Fibroblast of lung (primary cell): ENCODE results near the gene EFNA5. TPM values are rescaled to one million over a fixed set of nuclear protein-coding genes. Genes with fewer than 3 reads are reported as not detected.

ENCODE experiments used
- DNase-seq, 2 donors: peaks; one replicate each; pipeline versions ENCODE4 v3.0.0 to v3.0.0-alpha.2; 2010; ENCODE audit warnings: low read depth in 2 of 2
- H2AFZ ChIP-seq: 2 replicates; pipeline ENCODE4 v1.5.1; 2012; ENCODE audit warnings: low read length, control low read depth, inconsistent platforms
- H3K27ac ChIP-seq: 2 replicates; pipeline ENCODE4 v1.5.1; 2011; ENCODE audit warnings: low read length, control low read depth; ENCODE audit not compliant: insufficient read depth
- H3K27me3 ChIP-seq: 2 replicates; pipeline ENCODE4 v1.5.1; 2011; ENCODE audit warnings: mild to moderate bottlenecking, low read length; ENCODE audit not compliant: control insufficient read depth, insufficient read depth
- H3K36me3 ChIP-seq: 2 replicates; pipeline ENCODE4 v1.5.1; 2011; ENCODE audit warnings: low read length; ENCODE audit not compliant: control insufficient read depth, insufficient read depth
- H3K4me1 ChIP-seq: 2 replicates; pipeline ENCODE4 v1.5.1; 2011; ENCODE audit warnings: low read length; ENCODE audit not compliant: control insufficient read depth, insufficient read depth; ENCODE audit errors: extremely low read depth
- H3K4me2 ChIP-seq: 2 replicates; pipeline ENCODE4 v1.5.1; 2011; ENCODE audit warnings: low read length, control low read depth; ENCODE audit not compliant: insufficient read depth; ENCODE audit errors: extremely low read depth
- H3K4me3 ChIP-seq, 4 experiments: fragments of 200-600 bp in 1 of 4; sonication (generic) in 1 of 4; replicated peaks in 1 of 4; 2 replicates each; pipeline ENCODE4 v1.5.1; 2011 to 2016; ENCODE audit warnings: low read length in 4 of 4, low read depth in 3 of 4, mild to moderate bottlenecking in 3 of 4, control low read depth in 2 of 4, inconsistent platforms in 1 of 4, mixed read lengths in 1 of 4; ENCODE audit not compliant: insufficient read depth in 1 of 4; ENCODE audit errors: control extremely low read depth in 1 of 4
- H3K79me2 ChIP-seq: 2 replicates; pipeline ENCODE4 v1.5.1; 2012; ENCODE audit warnings: mild to moderate bottlenecking, low read length, inconsistent platforms; ENCODE audit not compliant: control insufficient read depth, insufficient read depth
- H3K9ac ChIP-seq: 2 replicates; pipeline ENCODE4 v1.5.1; 2011; ENCODE audit warnings: mild to moderate bottlenecking, low read length, control low read depth; ENCODE audit not compliant: insufficient read depth
- H3K9me3 ChIP-seq: 2 replicates; pipeline ENCODE4 v1.5.1; 2012; ENCODE audit warnings: low read depth, low read length; ENCODE audit not compliant: control insufficient read depth, insufficient read depth
- H4K20me1 ChIP-seq: 2 replicates; pipeline ENCODE4 v1.5.1; 2011; ENCODE audit warnings: low read length; ENCODE audit not compliant: control insufficient read depth, insufficient read depth; ENCODE audit errors: extremely low read depth
- CTCF ChIP-seq, 2 donors: IDR thresholded peaks in 1 of 2; conservative IDR thresholded peaks in 1 of 2; 1 replicate in 1 of 2; 2 replicates in 1 of 2; pipeline ENCODE4 v1.5.1; 2011 to 2012; ENCODE audit warnings: low read length in 2 of 2, control low read depth in 1 of 2, inconsistent platforms in 1 of 2, low read depth in 1 of 2, mild to moderate bottlenecking in 1 of 2
- EZH2 ChIP-seq: IDR thresholded peaks from 2 replicates; pipeline ENCODE4 v1.5.1; 2012; ENCODE audit warnings: low read length, control low read depth, mild to moderate bottlenecking; ENCODE audit errors: missing control alignments
- polyA plus RNA-seq, 2 donors: library from polyadenylated mRNA; depleted of rRNA in 1 of 2; stranded (reverse) in 1 of 2; unstranded in 1 of 2; fragments of >200 nt; gene quantifications; 2 replicates each; pipeline ENCODE4 v1.2.1, GENCODE V29; 2011 to 2012; ENCODE audit warnings: missing spikeins in 1 of 2
- total RNA-seq: library from RNA; depleted of rRNA; stranded (reverse); fragments of >200 nt; gene quantifications from 2 replicates; pipeline ENCODE4 v1.2.1, GENCODE V29; 2014

The EFNA5 gene
- total and polyA plus RNA-seq, 2 donors (not counting 1 experiment from before 2014, with no cell fraction given), result 3.5 to 3.7 TPM

- no peak overlapping the region for H3K4me3 ChIP-seq
- no peaks in the 10 kb centered on the region for H3K9me3 ChIP-seq
- H3K9ac ChIP-seq, result no peak overlapping the region
- no peak for DNase-seq
- peaks cover 5% of the 10 kb centered on the region for H3K4me1 ChIP-seq
- no peak overlapping the region for H2AFZ ChIP-seq
- H3K79me2 ChIP-seq, result no peaks in the 10 kb centered on the region
- TF ChIP-seq EZH2 (no peak), CTCF (conservative IDR thresholded peaks at IDR 0.05 in 1 of 2, IDR thresholded peaks at IDR 0.05 in 1 of 2; ENCODE audit: low read depth in 1 of 2, low read length in 2 of 2) (no peak)
- H4K20me1 ChIP-seq, result no peaks in the 10 kb centered on the region
- no peak overlapping the region for H3K4me2 ChIP-seq
- H3K27ac ChIP-seq, result no peak overlapping the region
- no peaks in the 10 kb centered on the region for H3K36me3 ChIP-seq
- H3K27me3 ChIP-seq, result no peaks in the 10 kb centered on the region
Measured at GRCh38 chr5:107544476-107544875, 126.3 kb downstream of the EFNA5 start.

- no peaks in the 10 kb centered on the region for H3K27me3 ChIP-seq
- H3K4me2 ChIP-seq, result no peak overlapping the region
- no peak overlapping the region for H3K4me3 ChIP-seq
- H3K4me1 ChIP-seq, result peaks cover 5% of the 10 kb centered on the region
- no peak overlapping the region for H3K27ac ChIP-seq
- H3K79me2 ChIP-seq, result no peaks in the 10 kb centered on the region
- no peaks in the 10 kb centered on the region for H3K36me3 ChIP-seq
- no peaks in the 10 kb centered on the region for H3K9me3 ChIP-seq
- no peak overlapping the region for H3K9ac ChIP-seq
- no peak overlapping the region for H2AFZ ChIP-seq
- no peak for DNase-seq
- no peaks in the 10 kb centered on the region for H4K20me1 ChIP-seq
- TF ChIP-seq EZH2 (no peak), CTCF (conservative IDR thresholded peaks at IDR 0.05 in 1 of 2, IDR thresholded peaks at IDR 0.05 in 1 of 2; ENCODE audit: low read depth in 1 of 2, low read length in 2 of 2) (no peak)
Measured at GRCh38 chr5:107543868-107544267, 126.9 kb downstream of the EFNA5 start.

GRCh38 chr5:107542831-107543231 lies 127.9 kb downstream of the EFNA5 start:
- Histone ChIP-seq H3K4me3 (no peak overlapping the region), H2AFZ (no peak overlapping the region), H3K36me3 (no peaks in the 10 kb centered on the region), H3K27ac (no peak overlapping the region), H3K9ac (no peak overlapping the region), H4K20me1 (no peaks in the 10 kb centered on the region), H3K27me3 (no peaks in the 10 kb centered on the region), H3K4me2 (peak overlapping the region; percentile 32), H3K9me3 (no peaks in the 10 kb centered on the region), H3K4me1 (peaks cover 5% of the 10 kb centered on the region), H3K79me2 (no peaks in the 10 kb centered on the region)
- DNase-seq, result peak; percentile 73 to 83
- TF ChIP-seq CTCF (conservative IDR thresholded peaks at IDR 0.05 in 1 of 2, IDR thresholded peaks at IDR 0.05 in 1 of 2; ENCODE audit: low read depth in 1 of 2, low read length in 2 of 2) (no peak), EZH2 (no peak)
